Mesenchymal stem cell (in vitro differentiated cells and primary cell): ENCODE results near the gene PKP2.

Experiments used
- DNase-seq: peaks from one replicate; pipeline ENCODE4 v3.0.0-alpha.2; 2013
- H2AFZ ChIP-seq: one replicate; pipeline ENCODE4 v1.6.1; 2013; ENCODE audit warnings: low read depth, mild to moderate bottlenecking, control low read depth, inconsistent platforms, low read length, moderate library complexity
- H2AK5ac ChIP-seq: 2 replicates; pipeline ENCODE4 v1.6.1; 2013; ENCODE audit warnings: low read length, moderate library complexity, mild to moderate bottlenecking, inconsistent platforms; ENCODE audit not compliant: severe bottlenecking
- H2BK120ac ChIP-seq: one replicate; pipeline ENCODE4 v1.6.1; 2013; ENCODE audit warnings: low read depth, mild to moderate bottlenecking, inconsistent platforms, low read length, moderate library complexity
- H2BK12ac ChIP-seq, 2 experiments: one replicate each; pipeline ENCODE4 v1.6.1; 2013; ENCODE audit warnings: inconsistent platforms in 2 of 2, low read length in 2 of 2, mild to moderate bottlenecking in 2 of 2, moderate library complexity in 2 of 2, control low read depth in 1 of 2
- H2BK15ac ChIP-seq: one replicate; pipeline ENCODE4 v1.6.1; 2013; ENCODE audit warnings: mild to moderate bottlenecking, low read depth, inconsistent platforms; ENCODE audit not compliant: poor library complexity, severe bottlenecking
- H2BK5ac ChIP-seq: 2 replicates; pipeline ENCODE4 v1.6.1; 2013; ENCODE audit warnings: low read depth, mild to moderate bottlenecking, low read length, control low read depth, inconsistent platforms; ENCODE audit not compliant: poor library complexity, severe bottlenecking
- H3K14ac ChIP-seq, 2 experiments: one replicate each; pipeline ENCODE4 v1.6.1; 2013; ENCODE audit warnings: inconsistent platforms in 2 of 2, low read length in 2 of 2, control low read depth in 1 of 2, mild to moderate bottlenecking in 1 of 2, moderate library complexity in 1 of 2
- H3K18ac ChIP-seq, 2 experiments: one replicate each; pipeline ENCODE4 v1.6.1; 2013; ENCODE audit warnings: inconsistent platforms in 2 of 2, low read length in 2 of 2, control low read depth in 1 of 2, low read depth in 1 of 2, mild to moderate bottlenecking in 1 of 2
- H3K23ac ChIP-seq, 2 experiments: one replicate each; pipeline ENCODE4 v1.6.1; 2013; ENCODE audit warnings: inconsistent platforms in 2 of 2, low read length in 2 of 2, mild to moderate bottlenecking in 2 of 2, moderate library complexity in 2 of 2, control low read depth in 1 of 2
- H3K27ac ChIP-seq: 2 replicates; pipeline ENCODE4 v1.5.1; 2013; ENCODE audit warnings: mild to moderate bottlenecking, moderate library complexity, low read length, control low read depth, inconsistent platforms; ENCODE audit not compliant: poor library complexity, severe bottlenecking
- H3K27me3 ChIP-seq, 2 experiments: 2 replicates each; pipeline versions ENCODE4 v1.6.1 to v1.7.0; 2013; ENCODE audit warnings: low read length in 2 of 2, mild to moderate bottlenecking in 2 of 2, moderate library complexity in 2 of 2, control low read depth in 1 of 2, inconsistent platforms in 1 of 2; ENCODE audit not compliant: control insufficient read depth in 1 of 2, insufficient read depth in 1 of 2
- H3K36me3 ChIP-seq, 2 experiments: 2 replicates each; pipeline versions ENCODE4 v1.6.1 to v1.7.0; 2013; ENCODE audit warnings: low read length in 2 of 2, control low read depth in 1 of 2, inconsistent platforms in 1 of 2, low read depth in 1 of 2, mild to moderate bottlenecking in 1 of 2; ENCODE audit not compliant: insufficient read depth in 2 of 2, control insufficient read depth in 1 of 2
- H3K4ac ChIP-seq, 2 experiments: one replicate each; pipeline ENCODE4 v1.6.1; 2013; ENCODE audit warnings: inconsistent platforms in 2 of 2, low read length in 2 of 2, mild to moderate bottlenecking in 2 of 2, moderate library complexity in 2 of 2, control low read depth in 1 of 2, low read depth in 1 of 2
- H3K4me1 ChIP-seq: 2 replicates; pipeline ENCODE4 v1.6.1; 2013; ENCODE audit warnings: low read depth, low read length, control low read depth; ENCODE audit not compliant: control insufficient read depth, insufficient read depth
- H3K4me2 ChIP-seq: 2 replicates; pipeline ENCODE4 v1.6.1; 2013; ENCODE audit warnings: low read length, mild to moderate bottlenecking, inconsistent platforms; ENCODE audit not compliant: poor library complexity, severe bottlenecking
- H3K4me3 ChIP-seq, 2 experiments: 2 replicates each; pipeline versions ENCODE4 v1.5.1 to v1.7.0; 2013; ENCODE audit warnings: low read length in 2 of 2, mild to moderate bottlenecking in 2 of 2, control low read depth in 1 of 2, low read depth in 1 of 2; ENCODE audit not compliant: insufficient read depth in 1 of 2
- H3K79me1 ChIP-seq: replicated peaks from 2 replicates; pipeline ENCODE4 v1.6.1; 2013; ENCODE audit warnings: mild to moderate bottlenecking, control low read depth, low read length, inconsistent platforms; ENCODE audit not compliant: poor library complexity, severe bottlenecking
- H3K9ac ChIP-seq: 2 replicates; pipeline ENCODE4 v1.7.0; 2013; ENCODE audit warnings: mild to moderate bottlenecking, low read length, moderate library complexity
- H3K9me3 ChIP-seq: 2 replicates; pipeline ENCODE4 v1.7.0; 2013; ENCODE audit warnings: mild to moderate bottlenecking, low read length; ENCODE audit not compliant: control insufficient read depth
- H4K8ac ChIP-seq: one replicate; pipeline ENCODE4 v1.6.1; 2013; ENCODE audit warnings: inconsistent platforms, mild to moderate bottlenecking, low read length, moderate library complexity
- H4K91ac ChIP-seq: one replicate; pipeline ENCODE4 v1.6.1; 2013; ENCODE audit warnings: mild to moderate bottlenecking, low read length, inconsistent platforms
- WGBS: methylation state at CpG from one replicate; pipeline ENCODE4 v1.1.7; 2013; ENCODE audit warnings: mixed read lengths; 5-methylcytosine and 5-hydroxymethylcytosine counted together

The PKP2 gene

DNA sequence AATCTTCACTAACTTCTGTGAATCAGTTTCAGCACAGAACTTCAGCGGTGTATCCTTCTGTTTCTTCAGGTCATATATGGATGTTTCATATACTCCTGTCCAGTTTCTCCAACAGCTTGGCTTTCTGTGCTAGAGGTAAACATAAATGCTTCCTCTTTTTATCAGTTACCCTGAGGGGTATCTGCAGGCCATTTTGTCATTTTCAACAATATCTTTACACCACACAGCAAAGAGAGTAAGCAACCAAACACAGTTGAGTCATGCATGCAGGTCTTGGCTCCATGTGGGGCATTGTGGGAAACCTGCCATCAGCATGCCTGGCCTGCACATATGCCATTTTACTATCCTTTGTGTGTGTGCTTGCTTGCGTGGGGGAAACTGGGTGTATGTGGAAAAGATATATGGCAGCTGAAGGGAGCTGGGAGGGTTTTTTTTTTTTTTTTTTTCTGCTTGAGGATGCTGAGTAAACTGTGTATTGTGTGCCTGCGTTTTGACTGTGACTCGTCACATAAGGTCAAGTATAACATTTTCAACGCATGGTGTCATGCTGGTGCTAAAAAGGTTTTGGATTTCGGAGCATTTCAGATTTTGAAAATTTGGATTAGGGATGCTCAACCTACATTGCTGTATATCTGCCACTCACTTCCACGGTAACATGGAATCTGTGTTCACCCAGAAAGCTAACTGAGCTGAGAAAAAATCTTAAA, 84.7 kb downstream of the PKP2 start:
- WGBS: 79% methylated on average over 4 of the region's 7 CpGs
- H3K9me3 ChIP-seq: peaks cover under 1% of the 10 kb centered on the region
- no peak overlapping the region for H3K27ac ChIP-seq

DNA sequence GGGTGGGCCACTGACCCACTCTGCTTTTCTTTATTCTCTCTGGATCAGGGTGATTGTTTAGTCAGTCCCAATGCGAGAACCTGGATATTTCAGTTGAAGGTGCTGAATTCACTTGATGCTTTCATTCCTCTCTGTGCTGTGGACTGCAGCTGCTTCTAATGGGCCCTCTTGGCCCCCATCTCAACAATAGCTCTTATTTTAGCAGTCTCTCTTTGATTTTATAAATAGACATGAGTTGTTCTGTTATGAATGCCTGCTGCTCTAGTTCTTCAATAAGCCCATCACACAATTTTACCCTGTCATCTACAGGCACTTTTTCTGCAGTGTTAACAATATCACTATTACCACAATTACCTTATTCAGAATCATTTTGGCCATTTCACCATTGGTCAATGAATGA, 86.7 kb downstream of the PKP2 start:
- H3K79me1 ChIP-seq: no peaks in the 10 kb centered on the region
- no peak overlapping the region for H2AK5ac ChIP-seq
- no peak overlapping the region for H3K9ac ChIP-seq
- H3K14ac ChIP-seq: no peak overlapping the region
- no peak overlapping the region for H2BK15ac ChIP-seq
- H3K9me3 ChIP-seq: peaks cover 4% of the 10 kb centered on the region
- no peaks in the 10 kb centered on the region for H3K27me3 ChIP-seq
- H3K4ac ChIP-seq: no peak overlapping the region
- no peak overlapping the region for H2BK5ac ChIP-seq
- H3K36me3 ChIP-seq: no peaks in the 10 kb centered on the region
- no peak overlapping the region for H3K27ac ChIP-seq
- H2AFZ ChIP-seq: no peak overlapping the region
- no peak overlapping the region for H2BK120ac ChIP-seq
- no peak overlapping the region for H2BK12ac ChIP-seq
- DNase-seq: no peak
- no peaks in the 10 kb centered on the region for H3K4me1 ChIP-seq
- no peak overlapping the region for H4K91ac ChIP-seq
- no peak overlapping the region for H3K23ac ChIP-seq
- 100% methylated on average over 1 of the region's 1 CpG for WGBS
- no peak overlapping the region for H3K18ac ChIP-seq
- no peak overlapping the region for H3K4me2 ChIP-seq
- no peak overlapping the region for H4K8ac ChIP-seq
- H3K4me3 ChIP-seq: no peak overlapping the region

More for the DNA sequence above, 84.7 kb downstream of the PKP2 start:
- no peak overlapping the region for H3K4ac ChIP-seq
- no peaks in the 10 kb centered on the region for H3K4me1 ChIP-seq
- H3K79me1 ChIP-seq: no peaks in the 10 kb centered on the region
- H3K27me3 ChIP-seq: no peaks in the 10 kb centered on the region
- H3K9ac ChIP-seq: no peak overlapping the region
- no peak overlapping the region for H3K4me2 ChIP-seq
- DNase-seq: peak; percentile 16
- no peak overlapping the region for H2AK5ac ChIP-seq
- H3K18ac ChIP-seq: no peak overlapping the region
- no peak overlapping the region for H2BK12ac ChIP-seq
- no peak overlapping the region for H3K23ac ChIP-seq
- H4K91ac ChIP-seq: no peak overlapping the region
- H2BK120ac ChIP-seq: no peak overlapping the region
- no peak overlapping the region for H4K8ac ChIP-seq
- peak overlapping the region; percentile 23 for H2BK15ac ChIP-seq
- no peak overlapping the region for H2BK5ac ChIP-seq
- H3K36me3 ChIP-seq: no peaks in the 10 kb centered on the region
- H3K4me3 ChIP-seq: no peak overlapping the region
- no peak overlapping the region for H3K14ac ChIP-seq
- no peak overlapping the region for H2AFZ ChIP-seq

DNA sequence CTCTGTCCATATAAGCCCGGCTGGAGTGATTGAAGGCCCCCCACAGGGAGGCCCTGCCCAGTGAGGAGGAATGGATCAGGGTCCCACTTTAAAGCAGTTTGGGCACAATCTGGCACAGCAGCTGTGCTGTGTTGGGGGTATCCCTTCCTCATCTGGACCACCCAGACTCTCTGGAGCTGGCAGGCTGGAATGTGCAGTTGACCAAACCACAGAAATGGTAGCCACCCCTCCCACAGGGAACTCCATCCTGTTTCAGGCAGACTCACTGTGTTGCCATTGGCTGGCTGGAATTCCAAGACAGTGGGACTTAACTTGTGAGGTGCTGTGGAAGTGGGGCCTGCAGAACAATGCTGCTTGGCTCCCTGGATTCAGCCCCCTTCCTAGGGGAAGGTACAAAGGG, 87.4 kb downstream of the PKP2 start:
- 0% methylated on average over 1 of the region's 1 CpG for WGBS
- Histone ChIP-seq H3K14ac (no peak overlapping the region), H3K27me3 (no peaks in the 10 kb centered on the region), H2BK15ac (no peak overlapping the region), H3K4ac (no peak overlapping the region), H4K91ac (no peak overlapping the region), H3K4me3 (no peak overlapping the region), H2BK120ac (no peak overlapping the region), H4K8ac (no peak overlapping the region), H3K18ac (no peak overlapping the region), H3K23ac (no peak overlapping the region), H3K9ac (no peak overlapping the region), H3K79me1 (no peaks in the 10 kb centered on the region), H3K9me3 (peaks cover 4% of the 10 kb centered on the region), H3K4me2 (no peak overlapping the region), H2AFZ (no peak overlapping the region), H3K36me3 (no peaks in the 10 kb centered on the region), H2BK12ac (no peak overlapping the region), H3K27ac (no peak overlapping the region), H2BK5ac (no peak overlapping the region), H3K4me1 (no peaks in the 10 kb centered on the region), H2AK5ac (no peak overlapping the region)
- DNase-seq: no peak

DNA sequence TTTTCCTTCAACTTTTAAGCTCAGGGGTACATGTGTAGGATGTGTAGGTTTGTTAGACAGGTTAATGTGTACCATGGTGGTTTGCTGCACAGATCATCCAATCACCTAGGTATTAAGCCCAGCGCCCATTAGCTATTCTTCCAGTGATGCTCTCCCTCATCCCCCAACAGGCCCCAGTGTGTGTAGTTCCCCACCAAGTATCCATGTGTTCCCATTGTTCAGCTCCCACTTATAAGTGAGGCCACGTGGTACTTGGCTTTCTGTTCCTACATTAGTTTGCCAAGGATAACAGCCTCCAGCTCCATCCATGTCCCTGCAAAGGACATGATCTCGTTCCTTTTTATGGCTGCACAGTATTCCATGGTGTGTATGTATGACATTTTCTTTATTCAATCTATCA, 92.3 kb downstream of the PKP2 start:
- Histone ChIP-seq H3K27ac (no peak overlapping the region), H4K91ac (no peak overlapping the region), H2AFZ (no peak overlapping the region), H3K4me1 (no peaks in the 10 kb centered on the region), H3K36me3 (no peaks in the 10 kb centered on the region), H3K9ac (no peak overlapping the region), H2BK15ac (no peak overlapping the region), H3K4ac (no peak overlapping the region), H2BK120ac (no peak overlapping the region), H2BK12ac (no peak overlapping the region), H4K8ac (no peak overlapping the region), H3K79me1 (no peaks in the 10 kb centered on the region), H3K4me3 (no peak overlapping the region), H3K4me2 (no peak overlapping the region), H3K14ac (peak overlapping the region in 1 of 2 experiments; percentile 3), H2BK5ac (no peak overlapping the region), H2AK5ac (no peak overlapping the region), H3K27me3 (no peaks in the 10 kb centered on the region), H3K18ac (no peak overlapping the region), H3K23ac (no peak overlapping the region), H3K9me3 (peaks cover 4% of the 10 kb centered on the region)
- WGBS: 67% methylated on average over 3 of the region's 3 CpGs
- no peak for DNase-seq
